HG03558 (cell line): ENCODE measurements around the gene PAFAH1B2.

ENCODE experiments used
- ATAC-seq: cut with Tn5 transposase; IDR thresholded peaks from one replicate; pipeline ENCODE4 v1.9.1; 2021; ENCODE audit warnings: moderate number of reproducible peaks; ENCODE audit not compliant: unreplicated experiment; ENCODE audit errors: extremely low read depth

PAFAH1B2 gene

DNA sequence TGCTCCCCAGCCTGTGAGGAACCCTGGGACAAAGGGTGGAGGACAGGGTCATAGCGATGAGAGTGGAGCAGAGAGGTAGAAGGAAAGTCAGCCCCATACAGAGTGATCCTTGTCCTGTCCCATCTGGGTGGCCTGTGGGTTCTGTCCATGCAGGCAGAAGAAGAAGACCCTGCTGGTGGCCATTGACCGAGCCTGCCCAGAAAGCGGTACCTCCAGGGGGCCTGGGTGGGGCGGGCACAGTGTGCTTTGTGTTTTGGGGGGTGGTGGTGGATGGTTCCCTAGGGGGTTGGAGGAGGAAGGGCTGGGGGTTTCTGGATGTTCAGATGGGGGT is 42.3 kb downstream of the PAFAH1B2 start:
- ATAC-seq, result no peak

DNA sequence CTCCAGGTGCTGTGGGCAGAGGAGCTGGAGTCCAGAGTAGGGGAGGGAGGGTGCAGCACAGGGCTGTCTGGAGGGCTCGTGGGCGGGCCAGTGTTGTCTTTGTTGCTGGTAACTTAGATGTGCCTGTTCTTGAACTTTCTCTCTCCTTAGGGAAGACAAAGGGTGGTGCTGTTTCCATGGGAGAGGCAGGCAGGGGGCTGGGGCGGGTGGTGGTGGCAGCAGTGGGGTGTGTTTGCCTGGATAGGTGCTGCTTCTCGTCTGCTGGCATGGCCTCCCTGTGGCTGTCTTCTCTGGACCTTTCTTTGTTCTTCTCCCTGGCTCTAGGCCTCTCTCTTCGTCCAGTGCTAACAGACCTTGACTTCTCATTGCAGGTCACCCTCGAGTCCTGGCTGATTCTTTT is 42.9 kb downstream of the PAFAH1B2 start:
- ATAC-seq, result no peak

DNA sequence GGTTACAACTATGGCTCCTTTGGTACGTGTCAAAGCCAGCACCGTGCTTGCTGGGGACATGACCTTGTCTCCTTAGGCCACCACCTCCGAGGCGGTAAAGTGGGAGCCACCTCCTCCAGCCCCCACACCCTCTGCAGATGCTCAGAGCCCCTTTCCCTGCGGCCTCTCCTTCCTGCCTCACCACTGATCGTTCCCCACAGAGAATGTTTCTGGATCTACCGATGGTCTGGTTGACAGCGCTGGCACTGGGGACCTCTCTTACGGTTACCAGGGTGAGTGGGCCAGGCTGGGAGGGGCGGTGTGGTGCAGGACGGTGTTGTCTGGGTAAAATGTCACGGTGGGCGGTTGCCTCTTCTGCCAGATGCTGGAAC is 43.3 kb downstream of the PAFAH1B2 start:
- no peak for ATAC-seq

DNA sequence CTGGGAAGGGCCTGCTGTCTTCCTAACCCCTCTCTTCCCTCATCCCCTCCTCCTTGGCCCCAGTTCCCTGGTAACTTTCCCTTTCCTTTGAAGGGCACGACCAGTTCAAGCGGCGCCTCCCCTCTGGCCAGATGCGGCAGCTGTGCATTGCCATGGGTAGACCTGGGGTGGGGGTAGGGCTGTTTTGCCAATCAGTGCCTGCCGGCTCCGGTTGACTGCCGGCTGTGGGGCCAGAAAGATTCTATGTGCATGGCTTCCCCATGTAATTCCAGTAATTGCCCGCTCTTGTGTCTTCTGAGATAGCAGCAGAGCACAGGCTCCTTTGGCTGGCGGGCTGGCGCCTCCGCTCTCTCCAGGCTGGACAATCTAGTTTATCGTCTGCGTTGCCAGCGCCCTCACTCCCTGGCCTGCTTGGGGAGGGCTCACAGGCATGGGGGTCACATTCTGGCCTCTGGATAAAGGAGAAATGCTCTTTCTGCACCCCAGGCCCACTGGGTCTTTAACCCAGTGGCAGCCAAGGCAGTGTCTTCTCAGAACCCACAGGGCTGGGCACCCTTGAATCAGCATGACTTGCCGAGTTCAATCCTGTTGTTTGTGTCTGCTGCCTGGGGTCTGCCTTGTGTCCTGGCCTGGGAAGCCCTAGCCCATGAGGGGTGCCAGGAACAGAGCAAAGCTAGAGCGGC is 43.9 kb downstream of the PAFAH1B2 start:
- no peak for ATAC-seq

DNA sequence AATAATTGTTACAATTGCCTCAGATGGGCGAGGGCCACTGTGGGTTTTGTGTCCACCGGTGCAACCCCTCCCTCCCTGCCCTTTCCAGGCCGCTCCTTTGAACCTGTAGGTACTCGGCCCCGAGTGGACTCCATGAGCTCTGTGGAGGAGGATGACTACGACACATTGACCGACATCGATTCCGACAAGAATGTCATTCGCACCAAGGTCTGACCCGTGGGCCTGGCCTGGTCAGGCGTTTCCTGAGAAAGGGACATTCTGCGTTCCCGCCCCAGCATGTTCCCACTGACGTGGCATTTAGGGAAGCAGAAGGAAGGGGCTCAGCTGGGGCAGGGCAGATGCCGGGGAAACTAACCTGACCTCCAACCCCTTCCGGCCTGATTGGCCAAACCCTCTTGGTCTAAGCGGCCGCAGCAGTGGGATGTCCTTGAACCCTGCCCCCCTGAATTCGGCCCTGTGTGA is 44.6 kb downstream of the PAFAH1B2 start:
- ATAC-seq, result no peak

DNA sequence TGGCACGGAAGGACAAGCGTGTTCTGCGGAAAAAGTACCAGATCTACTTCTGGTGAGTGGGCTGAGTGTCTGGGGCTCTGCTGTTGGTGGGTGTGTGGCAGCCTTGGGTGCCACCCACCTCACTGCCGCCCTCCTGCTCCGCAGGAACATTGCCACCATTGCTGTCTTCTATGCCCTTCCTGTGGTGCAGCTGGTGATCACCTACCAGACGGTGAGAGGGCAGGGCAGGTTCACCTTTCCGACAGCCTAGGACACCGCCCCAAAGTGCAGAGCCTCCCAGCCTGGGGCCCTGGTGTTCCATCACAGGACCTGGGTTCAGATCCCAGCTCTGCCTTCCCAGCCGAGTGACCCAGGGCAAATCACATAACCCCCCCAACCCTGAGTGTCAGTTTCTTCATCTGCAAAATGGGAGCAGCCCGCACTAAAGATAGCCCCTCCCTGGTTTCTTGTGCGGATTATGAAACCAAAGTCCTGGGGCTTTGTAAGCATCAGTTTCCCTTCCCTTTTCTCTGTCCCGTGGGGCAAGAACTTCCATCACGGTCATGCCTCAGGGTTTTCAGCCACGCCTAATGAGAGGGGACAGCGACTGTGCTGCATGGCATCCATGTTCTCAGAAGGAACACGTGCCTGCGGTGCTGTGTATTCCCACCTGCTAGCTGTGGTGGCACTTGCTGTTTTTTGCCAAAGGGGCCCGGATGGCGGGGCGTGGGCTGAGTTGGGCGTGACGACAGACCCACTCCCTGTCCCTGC is 45.3 kb downstream of the PAFAH1B2 start:
- no peak for ATAC-seq

DNA sequence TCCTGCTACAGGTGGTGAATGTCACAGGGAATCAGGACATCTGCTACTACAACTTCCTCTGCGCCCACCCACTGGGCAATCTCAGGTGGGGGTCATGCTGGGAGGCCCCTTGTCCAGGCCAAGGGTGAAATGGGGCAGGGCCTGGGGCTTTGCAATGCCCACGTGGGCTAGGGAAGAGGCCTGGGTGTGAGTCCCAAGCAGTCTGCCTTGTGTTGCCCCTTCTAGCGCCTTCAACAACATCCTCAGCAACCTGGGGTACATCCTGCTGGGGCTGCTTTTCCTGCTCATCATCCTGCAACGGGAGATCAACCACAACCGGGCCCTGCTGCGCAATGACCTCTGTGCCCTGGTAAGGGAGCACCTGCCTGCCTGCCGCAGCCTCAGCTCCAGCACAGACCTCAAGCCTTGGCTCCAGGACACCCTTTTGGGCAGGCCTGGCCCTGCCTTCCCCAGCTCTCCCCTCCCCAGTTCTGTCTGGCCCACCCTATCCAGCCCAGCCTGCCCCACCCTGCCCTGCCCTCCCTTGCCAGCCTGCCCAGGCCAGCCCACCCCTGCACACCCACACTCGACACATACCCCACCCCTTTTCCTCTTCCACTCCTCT is 46.0 kb downstream of the PAFAH1B2 start:
- no peak for ATAC-seq

DNA sequence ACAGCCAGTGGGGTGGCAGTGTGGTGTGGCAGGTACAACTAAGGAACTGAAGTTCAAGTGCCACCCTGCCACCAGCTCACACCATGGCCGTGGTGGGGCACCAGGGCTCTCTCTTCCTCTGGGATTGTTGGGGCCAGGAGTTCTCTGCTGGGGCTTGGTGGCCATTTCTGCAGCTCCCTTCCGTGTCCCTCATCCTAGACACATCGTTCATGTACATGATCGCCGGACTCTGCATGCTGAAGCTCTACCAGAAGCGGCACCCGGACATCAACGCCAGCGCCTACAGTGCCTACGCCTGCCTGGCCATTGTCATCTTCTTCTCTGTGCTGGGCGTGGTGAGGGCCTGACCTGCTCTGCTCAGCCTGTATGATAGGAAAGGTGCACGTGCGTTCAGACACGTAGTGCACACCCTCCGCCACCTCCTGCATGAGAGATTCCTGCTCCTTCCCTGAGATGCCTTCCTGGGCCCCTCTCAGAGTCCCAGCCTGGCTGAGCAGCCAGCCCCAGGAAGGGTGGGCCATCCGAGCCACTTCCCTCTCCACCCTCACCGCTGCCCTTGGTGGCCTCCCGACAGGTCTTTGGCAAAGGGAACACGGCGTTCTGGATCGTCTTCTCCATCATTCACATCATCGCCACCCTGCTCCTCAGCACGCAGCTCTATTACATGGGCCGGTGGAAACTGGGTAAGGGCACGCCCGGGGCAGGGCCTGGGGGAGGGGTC is 47.8 kb downstream of the PAFAH1B2 start:
- no peak for ATAC-seq

DNA sequence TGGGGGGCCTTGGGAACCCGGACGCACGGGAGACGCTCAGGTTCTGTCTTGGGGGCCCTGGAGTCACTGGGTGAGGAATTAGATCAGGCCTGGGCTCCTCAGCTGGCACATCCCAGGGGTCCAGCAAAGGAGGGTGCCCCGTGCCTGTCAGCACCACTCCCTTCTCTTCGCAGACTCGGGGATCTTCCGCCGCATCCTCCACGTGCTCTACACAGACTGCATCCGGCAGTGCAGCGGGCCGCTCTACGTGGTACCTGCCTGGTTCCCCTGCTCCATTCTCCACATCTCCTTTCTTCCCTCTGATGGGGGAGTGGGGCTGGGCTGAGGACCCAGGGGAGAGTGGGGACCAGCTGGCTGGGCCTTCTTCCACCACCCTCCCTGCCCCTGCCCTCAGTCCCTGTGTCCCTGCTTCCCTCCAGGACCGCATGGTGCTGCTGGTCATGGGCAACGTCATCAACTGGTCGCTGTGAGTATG is 48.4 kb downstream of the PAFAH1B2 start:
- ATAC-seq, result no peak

DNA sequence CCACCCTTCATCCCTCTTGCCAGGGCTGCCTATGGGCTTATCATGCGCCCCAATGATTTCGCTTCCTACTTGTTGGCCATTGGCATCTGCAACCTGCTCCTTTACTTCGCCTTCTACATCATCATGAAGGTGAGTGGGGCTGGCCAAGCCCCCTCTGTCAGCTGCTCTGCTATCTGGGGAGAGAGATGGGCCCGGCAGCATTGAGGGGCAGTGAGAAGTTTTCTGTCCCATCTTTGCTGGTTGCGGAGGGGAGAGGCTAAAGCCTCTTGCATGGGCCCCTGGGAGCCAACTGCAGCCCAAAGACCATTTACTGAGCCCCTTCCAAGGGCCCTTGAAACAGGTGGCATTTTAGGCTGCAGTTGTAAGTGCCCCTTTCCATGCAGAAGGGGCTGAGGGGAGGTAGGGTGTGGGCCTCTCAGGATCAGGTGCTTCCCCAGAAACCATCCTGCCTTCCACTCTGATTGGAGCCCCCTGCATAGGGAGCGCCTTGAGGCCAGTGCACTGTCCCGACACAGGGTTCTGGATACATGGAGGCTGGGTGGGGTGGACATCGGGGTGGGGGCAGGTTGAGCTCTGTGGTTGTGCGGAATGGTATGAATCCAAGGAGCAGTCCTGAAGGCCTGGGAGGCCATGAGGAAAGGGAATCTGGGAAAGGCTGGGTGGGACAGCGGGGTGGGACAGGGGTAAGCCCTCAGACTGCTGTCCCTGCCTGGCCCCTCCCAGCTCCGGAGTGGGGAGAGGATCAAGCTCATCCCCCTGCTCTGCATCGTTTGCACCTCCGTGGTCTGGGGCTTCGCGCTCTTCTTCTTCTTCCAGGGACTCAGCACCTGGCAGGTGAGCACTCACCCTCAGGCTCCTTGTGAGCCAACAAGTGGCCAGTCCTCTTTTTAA is 49.3 kb downstream of the PAFAH1B2 start:
- no peak for ATAC-seq

DNA sequence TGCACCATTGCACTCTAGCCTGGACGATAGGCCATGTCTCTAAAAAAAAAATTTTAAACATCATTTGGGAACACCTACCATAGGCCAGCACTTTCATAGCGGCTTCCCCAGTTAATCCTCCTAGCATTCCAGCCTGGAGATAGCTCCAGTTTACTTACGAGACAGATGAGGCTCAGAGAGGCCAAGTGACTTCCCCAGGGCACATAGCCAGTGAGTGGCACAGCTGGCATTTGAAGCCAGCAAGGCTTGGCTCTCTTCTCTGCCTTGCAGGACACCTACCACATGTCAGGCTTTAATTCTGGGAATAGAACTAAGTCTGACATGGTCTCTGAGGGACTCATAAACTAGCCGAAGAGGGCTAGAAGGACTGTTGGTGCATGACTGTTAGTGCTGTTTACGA is 50.2 kb downstream of the PAFAH1B2 start:
- ATAC-seq, result no peak

DNA sequence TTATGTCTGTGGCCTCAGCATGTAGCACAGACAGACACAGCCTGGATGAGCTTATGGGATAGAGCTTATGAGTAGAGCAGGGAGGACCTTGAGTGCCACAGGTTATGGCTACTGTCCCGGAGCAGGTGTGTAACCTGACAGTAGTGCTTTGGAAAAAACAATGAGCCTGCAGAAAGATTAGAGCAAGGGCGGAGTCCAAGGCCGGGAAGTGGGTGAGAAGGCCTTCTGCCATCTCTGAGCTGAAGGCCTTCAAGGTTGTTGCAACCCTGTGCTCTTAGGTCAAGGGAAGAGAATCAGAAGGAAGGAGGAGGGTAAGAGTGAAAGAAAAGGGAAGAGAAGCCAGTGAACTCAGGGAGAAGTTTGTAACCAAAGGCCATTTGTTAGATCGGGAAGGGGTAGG is 51.2 kb downstream of the PAFAH1B2 start:
- ATAC-seq, result no peak

DNA sequence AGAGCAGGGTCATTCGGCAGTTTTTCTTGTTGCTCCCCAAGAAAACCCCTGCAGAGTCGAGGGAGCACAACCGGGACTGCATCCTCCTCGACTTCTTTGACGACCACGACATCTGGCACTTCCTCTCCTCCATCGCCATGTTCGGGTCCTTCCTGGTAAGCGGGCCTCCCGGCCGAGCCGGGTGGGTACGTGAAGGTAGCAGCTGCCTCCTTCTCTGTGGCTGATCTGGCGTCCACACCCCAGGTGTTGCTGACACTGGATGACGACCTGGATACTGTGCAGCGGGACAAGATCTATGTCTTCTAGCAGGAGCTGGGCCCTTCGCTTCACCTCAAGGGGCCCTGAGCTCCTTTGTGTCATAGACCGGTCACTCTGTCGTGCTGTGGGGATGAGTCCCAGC is 51.7 kb downstream of the PAFAH1B2 start:
- ATAC-seq, result no peak

DNA sequence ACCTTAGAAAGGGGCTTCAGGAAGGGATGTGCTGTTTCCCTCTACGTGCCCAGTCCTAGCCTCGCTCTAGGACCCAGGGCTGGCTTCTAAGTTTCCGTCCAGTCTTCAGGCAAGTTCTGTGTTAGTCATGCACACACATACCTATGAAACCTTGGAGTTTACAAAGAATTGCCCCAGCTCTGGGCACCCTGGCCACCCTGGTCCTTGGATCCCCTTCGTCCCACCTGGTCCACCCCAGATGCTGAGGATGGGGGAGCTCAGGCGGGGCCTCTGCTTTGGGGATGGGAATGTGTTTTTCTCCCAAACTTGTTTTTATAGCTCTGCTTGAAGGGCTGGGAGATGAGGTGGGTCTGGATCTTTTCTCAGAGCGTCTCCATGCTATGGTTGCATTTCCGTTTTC is 52.9 kb downstream of the PAFAH1B2 start:
- no peak for ATAC-seq

DNA sequence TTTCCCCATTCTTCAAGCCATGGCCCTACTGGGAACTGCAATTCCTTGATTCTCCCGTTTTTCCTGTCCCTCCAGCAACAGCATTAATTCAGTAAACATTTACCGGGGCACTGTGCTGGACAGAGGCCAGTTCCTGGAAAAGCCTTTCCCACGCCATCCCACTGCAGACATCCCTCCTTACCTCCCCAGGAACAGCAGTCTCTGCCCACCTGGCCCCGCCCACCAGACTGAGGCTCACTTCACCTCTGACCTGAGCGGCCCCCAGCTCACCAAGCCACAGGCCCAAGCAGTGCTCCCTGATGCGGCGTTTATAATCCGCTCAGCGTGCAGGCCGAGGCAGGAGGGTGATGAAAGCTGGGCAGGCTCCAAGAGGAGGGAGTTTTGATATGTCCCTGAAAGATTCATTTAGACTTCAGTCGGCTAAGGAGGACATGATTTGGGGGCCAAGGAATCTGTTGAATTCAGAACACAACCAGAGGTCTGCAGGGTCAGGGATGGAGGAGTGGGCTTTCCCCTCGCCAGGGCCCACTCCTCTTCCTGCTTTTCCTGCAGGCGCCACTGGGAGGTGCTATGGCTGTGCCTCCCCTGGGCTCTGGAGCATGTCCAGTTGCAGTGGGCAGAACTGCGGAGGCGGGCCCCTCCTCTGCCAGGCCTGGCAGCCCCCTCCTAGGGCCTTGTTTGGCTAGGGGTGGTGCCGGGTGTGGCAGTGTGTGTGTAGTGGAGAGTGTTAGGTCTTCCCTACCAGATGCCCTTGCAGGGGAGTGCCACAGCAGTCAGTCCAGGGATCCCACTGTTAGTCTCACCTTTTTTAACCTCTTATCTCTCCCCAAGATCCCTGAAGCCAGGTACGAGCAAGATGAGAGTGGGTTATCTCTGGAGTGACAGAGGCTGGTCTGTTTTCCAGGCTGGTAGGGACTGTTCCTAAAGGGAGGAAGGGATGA is 53.7 kb downstream of the PAFAH1B2 start:
- ATAC-seq, result no peak

DNA sequence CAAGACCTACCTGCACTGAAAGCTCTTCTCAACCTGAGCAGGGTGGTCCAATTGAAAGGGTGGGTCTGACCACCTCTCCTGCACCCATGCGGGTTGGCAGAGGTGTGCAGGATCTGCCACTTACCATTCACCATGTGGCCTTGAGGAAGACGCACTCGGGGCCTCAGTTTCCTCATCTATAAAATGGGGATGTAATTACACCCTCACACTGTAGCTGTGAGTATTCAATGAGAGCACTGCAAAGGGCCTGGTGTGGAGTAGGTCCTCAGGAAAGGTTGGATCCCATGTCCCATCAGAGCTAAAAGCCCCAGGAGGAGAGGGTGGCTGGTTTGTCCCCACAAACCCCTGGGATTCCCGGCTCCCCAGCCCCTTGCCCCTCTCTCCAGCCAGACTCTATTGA is 54.5 kb downstream of the PAFAH1B2 start:
- ATAC-seq, result no peak

DNA sequence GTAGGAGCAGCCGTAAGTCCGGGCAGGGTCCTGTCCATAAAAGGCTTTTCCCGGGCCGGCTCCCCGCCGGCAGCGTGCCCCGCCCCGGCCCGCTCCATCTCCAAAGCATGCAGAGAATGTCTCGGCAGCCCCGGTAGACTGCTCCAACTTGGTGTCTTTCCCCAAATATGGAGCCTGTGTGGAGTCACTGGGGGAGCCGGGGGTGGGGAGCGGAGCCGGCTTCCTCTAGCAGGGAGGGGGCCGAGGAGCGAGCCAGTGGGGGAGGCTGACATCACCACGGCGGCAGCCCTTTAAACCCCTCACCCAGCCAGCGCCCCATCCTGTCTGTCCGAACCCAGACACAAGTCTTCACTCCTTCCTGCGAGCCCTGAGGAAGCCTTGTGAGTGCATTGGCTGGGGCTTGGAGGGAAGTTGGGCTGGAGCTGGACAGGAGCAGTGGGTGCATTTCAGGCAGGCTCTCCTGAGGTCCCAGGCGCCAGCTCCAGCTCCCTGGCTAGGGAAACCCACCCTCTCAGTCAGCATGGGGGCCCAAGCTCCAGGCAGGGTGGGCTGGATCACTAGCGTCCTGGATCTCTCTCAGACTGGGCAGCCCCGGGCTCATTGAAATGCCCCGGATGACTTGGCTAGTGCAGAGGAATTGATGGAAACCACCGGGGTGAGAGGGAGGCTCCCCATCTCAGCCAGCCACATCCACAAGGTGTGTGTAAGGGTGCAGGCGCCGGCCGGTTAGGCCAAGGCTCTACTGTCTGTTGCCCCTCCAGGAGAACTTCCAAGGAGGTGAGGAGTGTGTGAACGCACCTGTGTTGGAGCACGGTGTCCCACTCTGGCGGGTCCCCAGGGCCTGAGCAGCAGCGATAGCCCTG is 55.2 kb downstream of the PAFAH1B2 start, which contains the start of gene TAGLN:
Gene TAGLN (plus strand): TSS at position 318 of the 863 bp plus-strand sequence. CDS start 3,644 bp downstream, outside the sequence.
- no peak for ATAC-seq
